H1 (cell line): ENCODE measurements around the gene ADSS1. TPM values are rescaled to one million over a fixed set of nuclear protein-coding genes. Genes with fewer than 3 reads are reported as not detected.

ENCODE experiments used
- CTCF ChIA-PET: fragments of 300-600 bp; sonication (Branson Sonifier 250); formaldehyde crosslinking; loops from one replicate; lab custom pipeline; 2021; ENCODE audit not compliant: partially characterized antibody; lab: Charles Lee
- POLR2A ChIA-PET: fragments of 300-600 bp; sonication (Branson Sonifier 250); formaldehyde crosslinking; loops from one replicate; lab custom pipeline; 2021; ENCODE audit warnings: inconsistent platforms; ENCODE audit not compliant: partially characterized antibody; lab: Charles Lee
- DNase-seq, 2 experiments: peaks; one replicate each; pipeline versions ENCODE4 v3.0.0 to v3.0.0-alpha.2; 2010 to 2022; ENCODE audit warnings: low spot score in 2 of 2, low read depth in 1 of 2, mixed read lengths in 1 of 2
- FAIRE-seq: peaks from 2 replicates; lab custom pipeline; 2011; peaks lifted over from hg19 to GRCh38; lab: Jason Lieb, UNC
- H2AFZ ChIP-seq: 2 replicates; pipeline ENCODE4 v1.8.1; 2012; ENCODE audit warnings: low read length, inconsistent platforms
- H2AK5ac ChIP-seq: 2 replicates; pipeline ENCODE4 v1.6.1; 2013; ENCODE audit warnings: low read depth, low read length
- H2BK120ac ChIP-seq: replicated peaks from 2 replicates; pipeline ENCODE3; 2013; ENCODE audit warnings: low read depth, low read length, inconsistent platforms
- H2BK12ac ChIP-seq: 2 replicates; pipeline ENCODE4 v1.6.1; 2013; ENCODE audit warnings: low read depth, low read length
- H2BK15ac ChIP-seq: 2 replicates; pipeline ENCODE4 v1.6.1; 2013; ENCODE audit warnings: low read length
- H2BK20ac ChIP-seq: 2 replicates; pipeline ENCODE4 v1.6.1; 2013; ENCODE audit warnings: low read length
- H2BK5ac ChIP-seq: 2 replicates; pipeline ENCODE4 v1.6.1; 2013; ENCODE audit warnings: low read depth, low read length
- H3K14ac ChIP-seq: 2 replicates; pipeline ENCODE4 v1.6.1; 2013; ENCODE audit warnings: inconsistent platforms; ENCODE audit not compliant: insufficient read length
- H3K18ac ChIP-seq: 2 replicates; pipeline ENCODE4 v1.6.1; 2013; ENCODE audit warnings: low read length; ENCODE audit errors: extremely low read depth
- H3K23ac ChIP-seq: 2 replicates; pipeline ENCODE4 v1.6.1; 2013; ENCODE audit warnings: inconsistent platforms; ENCODE audit not compliant: insufficient read length
- H3K23me2 ChIP-seq: 2 replicates; pipeline ENCODE4 v1.6.1; 2013; ENCODE audit warnings: low read depth, low read length
- H3K27ac ChIP-seq: 2 replicates; pipeline ENCODE4 v1.6.1; 2011; ENCODE audit warnings: low read depth, low read length, inconsistent platforms
- H3K27me3 ChIP-seq, 4 experiments: replicated peaks in 1 of 4; 1 replicate in 1 of 4; 2 replicates in 3 of 4; pipeline versions ENCODE4 v1.6.1 to v1.8.1; 2011 to 2013; ENCODE audit warnings: low read length in 3 of 4, mild to moderate bottlenecking in 3 of 4, inconsistent platforms in 2 of 4, mixed read lengths in 2 of 4, moderate library complexity in 1 of 4; ENCODE audit not compliant: control insufficient read depth in 3 of 4, insufficient read depth in 3 of 4; ENCODE audit errors: extremely low read depth in 1 of 4
- H3K36me3 ChIP-seq, 4 experiments: 2 replicates each; pipeline versions ENCODE4 v1.6.1 to v1.8.1; 2011 to 2013; ENCODE audit warnings: mild to moderate bottlenecking in 4 of 4, low read length in 3 of 4, moderate library complexity in 2 of 4, control low read depth in 1 of 4, inconsistent platforms in 1 of 4; ENCODE audit not compliant: insufficient read depth in 4 of 4, control insufficient read depth in 2 of 4
- H3K4ac ChIP-seq: replicated peaks from 2 replicates; pipeline ENCODE3; 2013; ENCODE audit warnings: low read length, low read depth, mixed read lengths, inconsistent platforms; ENCODE audit not compliant: insufficient read length
- H3K4me1 ChIP-seq, 4 experiments: replicated peaks in 1 of 4; 1 replicate in 1 of 4; 2 replicates in 3 of 4; pipeline versions ENCODE4 v1.6.1 to v1.8.1; 2011 to 2013; ENCODE audit warnings: low read length in 3 of 4, inconsistent platforms in 2 of 4, mixed read lengths in 1 of 4; ENCODE audit not compliant: insufficient read depth in 4 of 4, control insufficient read depth in 3 of 4
- H3K4me2 ChIP-seq, 2 experiments: 2 replicates each; pipeline versions ENCODE4 v1.6.1 to v1.8.1; 2011 to 2013; ENCODE audit warnings: low read depth in 2 of 2, low read length in 2 of 2, control low read depth in 1 of 2, inconsistent platforms in 1 of 2, mild to moderate bottlenecking in 1 of 2; ENCODE audit not compliant: insufficient read depth in 1 of 2
- H3K4me3 ChIP-seq, 4 experiments: fragments of 200-600, 300-600 bp in 1 of 4; sonication (generic), shearing (Covaris generic), sonication (Bioruptor Twin) in 1 of 4; 2 replicates each; pipeline versions ENCODE4 v1.5.1 to v1.8.1; 2011 to 2016; ENCODE audit warnings: low read length in 4 of 4, low read depth in 3 of 4, control low read depth in 2 of 4, inconsistent platforms in 2 of 4, mild to moderate bottlenecking in 2 of 4, mixed read lengths in 1 of 4, moderate library complexity in 1 of 4; ENCODE audit not compliant: insufficient read depth in 2 of 4; ENCODE audit errors: extremely low read depth in 1 of 4
- H3K56ac ChIP-seq: replicated peaks from 2 replicates; pipeline ENCODE3; 2013; ENCODE audit warnings: low read depth, mild to moderate bottlenecking, mixed read lengths, low read length, inconsistent platforms; ENCODE audit not compliant: insufficient read length
- H3K79me1 ChIP-seq: 2 replicates; pipeline ENCODE4 v1.6.1; 2013; ENCODE audit warnings: low read depth, low read length, control low read depth
- H3K79me2 ChIP-seq, 2 experiments: 2 replicates each; pipeline versions ENCODE4 v1.6.1 to v1.8.1; 2012 to 2013; ENCODE audit warnings: low read length in 2 of 2, mild to moderate bottlenecking in 2 of 2, inconsistent platforms in 1 of 2; ENCODE audit not compliant: insufficient read depth in 2 of 2, control insufficient read depth in 1 of 2
- H3K9ac ChIP-seq, 4 experiments: replicated peaks in 1 of 4; 1 replicate in 1 of 4; 2 replicates in 3 of 4; pipeline versions ENCODE4 v1.6.1 to v1.8.1; 2011 to 2013; ENCODE audit warnings: low read depth in 3 of 4, low read length in 3 of 4, control low read depth in 2 of 4, mild to moderate bottlenecking in 2 of 4, moderate library complexity in 2 of 4, inconsistent platforms in 1 of 4; ENCODE audit errors: extremely low read depth in 1 of 4
- H3K9me3 ChIP-seq, 2 experiments: 2 replicates each; pipeline versions ENCODE4 v1.6.1 to v1.8.1; 2012 to 2013; ENCODE audit warnings: mild to moderate bottlenecking in 2 of 2, moderate library complexity in 2 of 2, control low read depth in 1 of 2, inconsistent platforms in 1 of 2, low read depth in 1 of 2, low read length in 1 of 2, mixed read lengths in 1 of 2; ENCODE audit not compliant: insufficient read depth in 2 of 2
- H4K20me1 ChIP-seq, 2 experiments: replicated peaks in 1 of 2; 2 replicates each; pipeline versions ENCODE3 to v1.8.1; 2011 to 2013; ENCODE audit warnings: inconsistent platforms in 2 of 2, low read length in 2 of 2, mild to moderate bottlenecking in 1 of 2; ENCODE audit not compliant: insufficient read depth in 2 of 2, control insufficient read depth in 1 of 2
- H4K5ac ChIP-seq: 2 replicates; pipeline ENCODE4 v1.6.1; 2013; ENCODE audit warnings: low read length, low read depth, mixed read lengths, inconsistent platforms; ENCODE audit not compliant: insufficient read length
- H4K8ac ChIP-seq: 2 replicates; pipeline ENCODE4 v1.8.0; 2013; ENCODE audit warnings: mild to moderate bottlenecking, moderate library complexity, low read length, inconsistent platforms; ENCODE audit not compliant: insufficient read depth; ENCODE audit errors: extremely low read depth
- H4K91ac ChIP-seq: replicated peaks from 2 replicates; pipeline ENCODE3; 2013; ENCODE audit warnings: low read length, mixed read lengths, inconsistent platforms; ENCODE audit not compliant: insufficient read length
- JUN ChIP-seq: IDR thresholded peaks from 2 replicates; pipeline ENCODE4 v1.6.1; 2011; ENCODE audit warnings: low read depth, mild to moderate bottlenecking, improper control_type of control experiment, low read length
- RFX5 ChIP-seq: IDR thresholded peaks from 2 replicates; pipeline ENCODE4 v1.6.1; 2011; ENCODE audit warnings: low read depth, low read length, improper control_type of control experiment, borderline replicate concordance
- WGBS, 2 experiments: shearing (Covaris generic) in 1 of 2; methylation state at CpG; one replicate each; pipeline versions ENCODE4 v1.1.6 to v1.1.7; 2013 to 2015; ENCODE audit warnings: low lambda C conversion rate in 2 of 2, mixed read lengths in 2 of 2, inconsistent platforms in 1 of 2, low coverage in 1 of 2, missing lambda C conversion rate in 1 of 2; ENCODE audit not compliant: insufficient replicate concordance in 2 of 2, insufficient coverage in 1 of 2, insufficient read length in 1 of 2; ENCODE audit errors: extremely low coverage in 1 of 2, missing lambda C conversion rate in 1 of 2; 5-methylcytosine and 5-hydroxymethylcytosine counted together
- polyA plus RNA-seq, 7 experiments: library from polyadenylated mRNA; depleted of rRNA in 3 of 7; stranded (reverse) in 5 of 7; unstranded in 2 of 7; fragments of >200 nt in 5 of 7; fragments of 200-250 nt in 2 of 7; gene quantifications; 1 replicate in 5 of 7; 2 replicates in 1 of 7; 4 replicates in 1 of 7; pipeline versions ENCODE4 v1.2.1 to v1.2.3, GENCODE V29; 2011 to 2013; ENCODE audit warnings: missing spikeins in 2 of 7, mixed read lengths in 2 of 7
- total RNA-seq: library from RNA; stranded (reverse); fragmentation: NEBNext Ultra II Directional; extraction: Animal tissue kit (Norgen Biotek cat#: 25700); gene quantifications from 2 replicates; pipeline ENCODE4 v1.2.1, GENCODE V29; 2021

ADSS1 gene
- total and polyA plus RNA-seq, 2 of the 8 experiments (the other 6 are each of a cell fraction or from before 2014, with no cell fraction given), result 7.1 to 7.9 TPM

- H3K4me3 ChIP-seq, result no peak overlapping the region
- no peak overlapping the region for H3K14ac ChIP-seq
- no peak overlapping the region for H2BK12ac ChIP-seq
- H2BK5ac ChIP-seq, result no peak overlapping the region
- peaks cover 0 to 4% (median 0%) of the 10 kb centered on the region in 4 experiments; a peak in 3 of 8 replicates for H3K36me3 ChIP-seq
- H3K27ac ChIP-seq, result no peak overlapping the region
- no peaks in the 10 kb centered on the region for H3K9me3 ChIP-seq
- H3K56ac ChIP-seq, result no peak overlapping the region
- H3K18ac ChIP-seq, result no peak overlapping the region
- H3K27me3 ChIP-seq, result no peaks in the 10 kb centered on the region
- H2AK5ac ChIP-seq, result no peak overlapping the region
- no peak overlapping the region for H2BK20ac ChIP-seq
- H3K79me1 ChIP-seq, result peaks cover 6% of the 10 kb centered on the region
- H3K23ac ChIP-seq, result no peak overlapping the region
- H4K20me1 ChIP-seq, result peaks cover 29 to 32% of the 10 kb centered on the region in 2 experiments
- POLR2A ChIA-PET, result interaction anchor here (1.2 to 1.6 kb wide), 2 partner anchors 15 to 19 kb away, joined by 3 to 4 read pairs; no protein-coding TSS in a partner anchor
- CTCF ChIA-PET, result interaction anchor here (0.7 to 11.1 kb wide), 4 partner anchors 9 to 284 kb away, joined by 3 to 110 read pairs (median 19); no protein-coding TSS in a partner anchor
- peaks cover 0 to 3% of the 10 kb centered on the region in 2 experiments; a peak in 1 of 4 replicates for H3K79me2 ChIP-seq
- FAIRE-seq (no peak), DNase-seq (no peak)
- no peak overlapping the region for H3K9ac ChIP-seq
- no peak overlapping the region for H3K4ac ChIP-seq
- peaks cover 0 to 3% (median under 1%) of the 10 kb centered on the region in 4 experiments; a peak in 2 of 7 replicates for H3K4me1 ChIP-seq
- TF ChIP-seq RFX5, result no peak
- no peak for TF ChIP-seq JUN
- no peak overlapping the region for H3K4me2 ChIP-seq
- H2BK15ac ChIP-seq, result no peak overlapping the region
- no peak overlapping the region for H2BK120ac ChIP-seq
- WGBS, 2 experiments, result 88% methylated on average over 13 of the region's 14 CpGs; no CpG with 5 or more reads in 1 of the 2 experiments
- H4K91ac ChIP-seq, result no peak overlapping the region
- H3K23me2 ChIP-seq, result 0 out of 2 replicates have a peak, but pooled peaks cover 2% of the 10 kb centered on the region
- no peak overlapping the region for H2AFZ ChIP-seq
- H4K8ac ChIP-seq, result no peak overlapping the region
- no peak overlapping the region for H4K5ac ChIP-seq
Observed at GRCh38 chr14:104788161-104788818, 64.3 kb downstream of the ADSS1 start.
